Measurements from ENCODE around the gene OR9A4.
"Not testable (repeated sequence)": the region's sequence is repeated elsewhere in the genome, so short reads cannot be mapped to it uniquely, and the experiment has no call there.

The OR9A4 gene

GRCh38 chr7:141916099-141916498, at the start of gene OR9A4:
OR9A4 (plus strand) TSS chr7:141916399; CDS start chr7:141918876, 2,477 bp downstream.
- DNase-seq (ENCODE audit: low read depth), result no peak

DNA sequence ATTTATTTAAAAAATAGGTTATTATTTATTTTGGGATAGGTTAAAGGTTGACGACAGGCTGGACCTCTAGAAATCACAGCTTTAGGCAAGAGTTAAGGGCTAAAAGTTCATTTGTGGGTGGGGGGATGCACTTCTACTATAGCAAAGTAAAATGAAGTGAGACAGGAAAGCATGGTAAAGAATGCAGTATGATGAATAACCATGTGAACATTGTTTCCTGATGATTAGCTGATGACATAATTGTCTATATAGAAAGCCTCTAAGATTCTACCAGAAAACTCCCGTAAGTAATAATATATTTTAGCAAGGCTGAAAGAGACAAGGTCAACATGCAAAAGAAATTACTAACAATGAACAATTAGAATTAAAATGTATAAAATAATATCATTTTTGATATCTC, 49.2 kb upstream of the OR9A4 start:
- no peak for DNase-seq (ENCODE audit: low read depth)

- no peak for DNase-seq (ENCODE audit: low read depth)
Observed at GRCh38 chr7:141872931-141873330, 43.3 kb upstream of the OR9A4 start.

GRCh38 chr7:141874787-141875186, 41.4 kb upstream of the OR9A4 start:
- no peak for DNase-seq (ENCODE audit: low read depth)

DNA sequence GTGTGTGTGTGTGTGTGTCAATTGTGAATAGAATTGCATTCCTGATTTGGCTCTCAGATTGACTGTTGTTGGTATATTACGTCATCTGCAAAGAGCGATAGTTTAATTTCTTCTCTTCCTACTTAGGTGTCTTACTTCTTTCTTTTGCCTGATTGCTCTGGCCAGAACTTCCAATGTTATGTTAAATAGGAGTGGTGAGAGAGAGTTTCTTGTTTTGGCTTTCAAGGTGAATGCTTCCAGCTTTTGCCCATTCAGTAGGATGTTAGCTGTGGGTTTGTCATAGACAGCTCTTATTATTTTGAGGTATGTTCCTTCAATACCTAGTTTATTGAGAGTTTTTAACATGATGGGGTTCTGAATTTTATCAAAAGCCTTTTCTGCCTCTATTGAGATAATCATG, 40.7 kb upstream of the OR9A4 start:
- DNase-seq (ENCODE audit: low read depth), result no peak

- DNase-seq (ENCODE audit: low read depth), result no peak
Observed at GRCh38 chr7:141876371-141876770, 39.8 kb upstream of the OR9A4 start.

- no peak for DNase-seq (ENCODE audit: low read depth)
Observed at GRCh38 chr7:141877365-141877764, 38.8 kb upstream of the OR9A4 start.

- no peak for DNase-seq (ENCODE audit: low read depth)
Observed at GRCh38 chr7:141880960-141881359, 35.2 kb upstream of the OR9A4 start.

DNA sequence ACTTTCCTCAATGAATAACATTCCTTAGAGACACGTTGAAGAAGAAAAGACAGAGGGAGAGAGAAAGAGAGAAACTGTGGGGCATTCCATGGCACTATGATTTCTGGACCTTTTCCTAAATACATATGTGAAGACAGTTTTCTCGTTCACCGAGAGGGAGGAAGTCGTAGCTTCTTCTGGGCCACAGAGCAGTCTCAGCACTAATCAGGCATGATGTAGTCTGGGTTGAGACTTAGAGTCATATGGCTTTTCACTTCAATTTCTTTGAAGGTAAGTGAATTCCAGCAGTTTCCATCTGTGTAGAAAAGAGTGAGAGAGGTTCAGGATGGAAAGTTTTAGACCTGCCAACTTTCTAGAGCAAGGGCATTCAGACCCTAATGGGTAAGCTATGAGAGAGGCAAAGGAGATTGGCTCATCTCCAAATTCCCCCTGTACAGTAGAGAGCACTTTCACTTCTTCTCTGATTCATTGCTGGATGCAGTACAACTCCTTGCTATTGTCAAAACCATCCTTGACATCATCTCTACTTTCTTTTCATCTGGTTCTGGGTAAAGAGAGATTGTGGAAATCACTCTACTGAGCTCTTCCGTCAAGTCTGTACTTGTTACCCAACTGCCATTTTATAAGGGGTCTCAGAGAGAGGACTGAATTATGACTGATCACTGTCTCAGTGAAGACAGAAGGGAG, 31.5 kb upstream of the OR9A4 start:
- DNase-seq (ENCODE audit: low read depth), result no peak

DNA sequence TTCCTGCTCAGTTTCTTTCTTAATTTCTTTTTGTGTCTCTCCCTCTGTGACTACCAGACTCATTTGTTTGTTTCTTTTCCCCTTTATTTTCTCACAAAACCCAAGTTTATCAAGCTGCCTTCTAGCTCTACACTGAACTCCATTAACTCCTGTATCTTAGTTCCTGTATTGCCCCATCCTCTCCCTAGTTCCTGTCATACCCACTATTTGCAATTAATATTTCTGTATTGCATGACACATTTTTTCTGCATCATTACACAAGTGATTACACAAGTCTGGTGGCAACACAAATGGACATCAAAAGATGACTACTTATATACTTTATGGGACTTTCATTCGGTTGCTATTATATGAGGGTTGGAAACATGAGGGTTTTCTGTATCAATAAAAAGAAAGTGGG, 26.9 kb upstream of the OR9A4 start:
- no peak for DNase-seq (ENCODE audit: low read depth)

DNA sequence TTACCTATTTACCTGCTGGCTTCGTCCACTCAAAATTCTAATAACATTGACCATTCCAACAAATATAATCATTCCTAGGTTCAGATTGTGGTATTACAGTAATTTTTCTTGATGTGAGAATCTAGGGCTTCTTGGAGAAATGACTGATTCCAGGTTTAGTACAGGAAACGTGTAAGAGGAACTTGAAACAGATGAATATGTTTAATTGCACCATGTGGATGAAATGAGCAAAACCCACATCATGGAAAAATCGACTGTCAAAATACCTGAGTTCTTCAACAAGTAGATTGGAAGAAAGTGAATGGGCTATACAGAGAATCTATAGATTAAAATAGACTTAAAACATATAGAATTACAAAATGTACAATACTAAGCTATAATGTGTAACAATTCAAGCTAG, 24.9 kb upstream of the OR9A4 start:
- no peak for DNase-seq (ENCODE audit: low read depth)

DNA sequence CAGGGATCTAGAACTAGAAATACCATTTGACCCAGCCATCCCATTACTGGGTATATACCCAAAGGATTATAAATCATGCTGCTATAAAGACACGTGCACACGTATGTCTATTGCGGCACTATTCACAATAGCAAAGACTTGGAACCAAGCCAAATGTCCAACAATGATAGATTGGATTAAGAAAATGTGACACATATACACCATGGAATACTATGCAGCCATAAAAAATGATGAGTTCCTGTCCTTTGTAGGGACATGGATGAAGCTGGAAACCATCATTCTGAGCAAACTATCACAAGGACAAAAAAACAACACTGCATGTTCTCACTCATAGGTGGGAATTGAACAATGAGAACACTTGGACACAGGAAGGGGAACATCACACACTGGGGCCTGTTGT, 16.8 kb upstream of the OR9A4 start:
- not testable (repeated sequence) for DNase-seq (ENCODE audit: low read depth)

- no peak for DNase-seq (ENCODE audit: low read depth)
Observed at GRCh38 chr7:141906285-141906684, 9.9 kb upstream of the OR9A4 start.

GRCh38 chr7:141911391-141911790, 4.8 kb upstream of the OR9A4 start:
- no peak for DNase-seq (ENCODE audit: low read depth)

GRCh38 chr7:141915565-141915964, 634 bp upstream of the OR9A4 start:
- no peak for DNase-seq (ENCODE audit: low read depth)

- DNase-seq (ENCODE audit: low read depth), result no peak
Observed at GRCh38 chr7:141920281-141920680, 4.1 kb downstream of the OR9A4 start.

DNA sequence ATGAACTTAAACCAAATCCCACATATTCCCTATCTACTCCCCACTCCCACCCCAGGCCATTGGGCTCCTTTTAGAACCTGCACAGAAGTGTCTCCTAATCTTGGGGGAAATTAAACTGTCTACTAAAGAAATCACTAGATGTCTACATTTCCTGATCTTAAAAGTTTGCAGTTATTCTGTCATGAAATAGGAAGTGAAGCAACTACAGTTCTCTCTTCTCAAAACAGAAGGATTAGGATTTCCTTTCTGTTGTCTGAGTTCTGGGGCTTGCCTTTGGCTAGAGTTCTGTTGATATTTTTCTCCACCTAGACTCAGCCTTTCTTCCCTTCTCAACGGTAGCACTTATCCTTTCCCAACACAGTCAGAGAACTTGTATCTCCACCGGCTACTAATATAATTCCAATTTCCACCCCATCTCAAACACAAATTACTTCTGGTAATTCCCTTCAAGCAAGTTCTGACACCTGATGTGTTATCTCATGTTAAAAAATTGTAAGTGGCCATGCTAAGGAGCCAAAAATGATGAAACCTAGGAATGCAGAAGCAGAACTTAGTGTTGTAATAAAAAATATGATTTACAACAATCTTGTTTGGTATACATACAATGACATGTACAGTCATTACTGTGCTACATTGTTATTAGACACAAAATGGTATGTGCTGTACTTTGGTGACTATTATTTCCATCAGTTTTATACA, 12.1 kb downstream of the OR9A4 start:
- DNase-seq (ENCODE audit: low read depth), result no peak

DNA sequence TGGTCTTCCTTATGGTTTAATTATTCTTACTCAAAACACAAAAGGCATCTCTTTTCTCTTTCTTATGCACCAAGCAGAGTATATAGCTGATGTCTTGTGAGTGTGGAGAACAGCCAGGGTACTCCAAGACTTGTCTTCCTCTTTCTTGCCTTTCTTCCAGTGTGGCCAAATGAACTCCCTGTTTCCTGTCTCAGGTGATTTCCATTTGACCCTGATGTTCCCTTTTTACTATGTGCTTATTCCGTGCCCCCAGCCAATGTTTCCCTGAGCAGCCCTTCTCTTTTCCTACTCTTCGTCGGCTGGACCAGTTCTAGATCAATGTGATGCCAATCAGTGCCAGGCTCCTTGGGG, 12.6 kb downstream of the OR9A4 start:
- DNase-seq (ENCODE audit: low read depth), result no peak

GRCh38 chr7:141930211-141930610, 14.0 kb downstream of the OR9A4 start:
- no peak for DNase-seq (ENCODE audit: low read depth)

GRCh38 chr7:141941075-141941474, 24.9 kb downstream of the OR9A4 start:
- no peak for DNase-seq (ENCODE audit: low read depth)

- DNase-seq (ENCODE audit: low read depth), result no peak
Observed at GRCh38 chr7:141943846-141944245, 27.6 kb downstream of the OR9A4 start.

GRCh38 chr7:141944811-141945210, 28.6 kb downstream of the OR9A4 start:
- no peak for DNase-seq (ENCODE audit: low read depth)

DNA sequence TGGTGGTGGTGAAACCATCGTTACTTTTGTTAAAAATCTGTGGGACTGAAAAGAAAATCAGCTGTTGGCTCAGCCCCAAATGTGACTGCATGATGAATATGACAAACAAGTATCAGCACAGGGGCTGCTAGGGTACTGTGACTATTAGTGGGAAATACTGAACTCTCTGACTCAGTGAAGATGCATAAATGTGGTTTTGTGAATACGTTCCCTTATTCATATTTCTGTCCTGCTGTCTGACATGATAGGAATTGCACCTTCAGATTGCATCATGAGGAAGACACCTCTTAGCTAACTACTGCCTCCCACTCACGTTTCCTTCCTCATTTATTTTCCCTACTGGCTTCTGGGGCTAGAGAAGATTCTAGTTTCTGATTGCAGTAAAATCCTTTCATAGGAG, 29.2 kb downstream of the OR9A4 start:
- DNase-seq (ENCODE audit: low read depth), result no peak

- DNase-seq (ENCODE audit: low read depth), result no peak
Observed at GRCh38 chr7:141946796-141947195, 30.6 kb downstream of the OR9A4 start, which contains the start of gene CLEC5A. CLEC5A (minus strand) TSS chr7:141946974; CDS start chr7:141946292, 682 bp downstream.

All from stimulated activated CD8-positive, alpha-beta memory T cell treated with anti-CD3 and anti-CD28 coated beads, Interleukin-12 subunit alpha, Interleukin-12 subunit beta, amount 100 ng/mL, for 1 hour (primary cell).